ENCODE results near the gene IL36G.

The IL36G gene

GRCh38 chr2:112973156-112973555 is 4.7 kb upstream of the IL36G start:
- DNase-seq, result no peak

- DNase-seq, result no peak
Measured at GRCh38 chr2:112979731-112980130, 1.9 kb downstream of the IL36G start.

GRCh38 chr2:112980537-112980936 is 2.7 kb downstream of the IL36G start:
- no peak for DNase-seq

GRCh38 chr2:112985090-112985489 is 7.3 kb downstream of the IL36G start:
- DNase-seq, result no peak

- DNase-seq, result no peak
Measured at GRCh38 chr2:112989611-112990010, 11.8 kb downstream of the IL36G start.

DNA sequence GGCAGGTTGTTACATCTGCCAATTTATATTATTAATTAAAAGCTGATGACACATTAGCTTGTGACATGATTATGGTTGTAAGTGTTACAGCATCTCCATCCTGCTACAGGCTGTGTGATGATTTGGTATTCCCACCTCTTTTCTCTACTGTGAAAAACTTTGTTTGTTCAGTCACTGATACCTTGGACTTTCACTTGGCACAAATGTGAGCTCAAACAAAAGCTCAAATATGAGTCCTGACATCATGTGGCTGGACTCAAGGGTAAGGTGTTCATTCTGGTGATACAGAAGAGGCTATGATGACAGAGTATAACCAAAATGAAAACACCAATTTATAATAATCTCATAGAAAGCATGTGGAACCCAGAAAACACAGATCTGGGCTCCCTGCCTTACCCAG is 16.0 kb downstream of the IL36G start:
- DNase-seq, result no peak

DNA sequence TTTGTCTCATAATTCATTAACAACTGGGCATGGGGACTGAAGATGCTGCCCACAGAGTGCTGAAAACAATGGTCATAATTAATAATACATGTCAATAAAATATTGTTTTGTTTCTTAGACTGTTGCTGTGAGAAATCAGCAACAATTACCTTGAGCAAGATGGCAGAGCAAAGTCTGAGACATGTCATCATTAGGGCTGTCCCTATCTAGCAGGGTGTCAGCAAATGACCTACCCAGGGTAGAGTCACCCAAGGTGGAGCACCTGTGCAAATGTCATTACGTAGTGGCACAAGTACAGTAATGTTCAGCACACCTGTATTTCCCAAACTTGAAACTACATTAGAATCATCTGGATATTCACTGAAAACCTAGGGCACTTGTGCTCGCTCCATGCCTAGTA is 16.8 kb downstream of the IL36G start:
- DNase-seq, result no peak

GRCh38 chr2:112995346-112995920 is 17.6 kb downstream of the IL36G start:
- no peak for DNase-seq

GRCh38 chr2:112996635-112997034 is 18.8 kb downstream of the IL36G start:
- DNase-seq, result no peak

- no peak for DNase-seq
Measured at GRCh38 chr2:112997151-112997550, 19.3 kb downstream of the IL36G start.

- DNase-seq, result no peak
Measured at GRCh38 chr2:113000436-113000835, 22.6 kb downstream of the IL36G start.

DNA sequence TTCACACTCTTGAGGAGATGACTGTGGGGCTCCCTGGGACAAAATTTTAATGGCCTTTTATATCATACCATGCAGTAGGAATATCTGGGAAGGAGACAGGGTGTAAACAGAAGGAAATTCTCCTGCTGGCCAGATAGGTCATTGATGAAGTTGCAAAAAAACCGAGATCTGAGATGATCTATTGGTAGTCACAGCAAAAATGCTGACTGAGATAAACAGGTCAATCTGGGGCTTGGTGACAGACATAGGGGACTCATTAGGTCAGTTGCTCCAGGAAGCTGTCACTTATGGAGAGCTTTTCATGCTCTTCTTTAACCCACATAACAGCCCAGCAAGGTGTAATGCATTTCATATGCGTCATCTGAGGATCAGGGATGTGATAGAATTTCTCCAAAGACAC is 24.9 kb downstream of the IL36G start:
- DNase-seq, result no peak

DNA sequence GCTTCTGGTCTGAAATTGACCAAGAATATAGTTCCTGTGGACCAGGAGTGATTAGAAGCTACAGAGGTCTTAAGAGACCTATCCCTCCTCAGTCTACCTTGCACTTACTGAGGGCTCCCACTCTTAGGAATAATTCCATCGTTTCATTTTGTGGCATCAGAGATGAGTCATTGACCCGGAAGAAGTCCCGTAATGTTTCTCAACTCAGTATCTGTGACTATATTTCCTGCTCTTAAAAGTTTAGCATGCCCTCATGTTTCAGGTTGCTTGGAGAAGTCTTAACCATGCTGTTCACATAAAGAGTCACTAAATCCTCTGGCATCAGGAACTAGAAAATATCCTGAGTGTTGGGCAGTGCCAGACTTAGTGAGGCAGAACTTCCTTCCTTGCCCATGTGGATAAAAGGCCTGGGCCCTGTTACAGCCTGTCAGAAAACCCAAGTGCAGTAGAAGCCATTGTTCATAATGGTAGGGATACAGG is 27.3 kb downstream of the IL36G start, which contains the start of gene IL36A:
Gene IL36A, plus strand, starts transcription at position 430 of the 480 bp plus-strand sequence. CDS start 413 bp downstream, outside the sequence.
- no peak for DNase-seq

DNA sequence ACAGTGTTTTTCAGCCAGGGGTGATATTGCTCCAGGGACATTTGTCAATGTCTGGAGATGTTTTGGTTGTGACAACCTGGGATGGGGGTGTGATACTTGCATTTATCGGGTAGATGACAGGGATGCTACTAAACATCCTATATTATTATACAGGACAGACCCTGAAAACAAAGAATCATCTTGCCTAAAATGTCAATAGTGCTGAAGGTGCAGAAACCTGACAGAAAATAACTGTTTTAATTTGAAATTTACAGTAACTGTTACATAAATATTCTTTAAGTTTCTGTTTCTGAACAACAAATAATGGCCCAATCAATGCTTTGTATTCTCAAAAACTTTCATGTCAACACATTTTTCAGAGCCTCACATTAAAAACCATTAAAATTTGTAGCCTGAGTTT is 29.4 kb downstream of the IL36G start:
- no peak for DNase-seq

DNA sequence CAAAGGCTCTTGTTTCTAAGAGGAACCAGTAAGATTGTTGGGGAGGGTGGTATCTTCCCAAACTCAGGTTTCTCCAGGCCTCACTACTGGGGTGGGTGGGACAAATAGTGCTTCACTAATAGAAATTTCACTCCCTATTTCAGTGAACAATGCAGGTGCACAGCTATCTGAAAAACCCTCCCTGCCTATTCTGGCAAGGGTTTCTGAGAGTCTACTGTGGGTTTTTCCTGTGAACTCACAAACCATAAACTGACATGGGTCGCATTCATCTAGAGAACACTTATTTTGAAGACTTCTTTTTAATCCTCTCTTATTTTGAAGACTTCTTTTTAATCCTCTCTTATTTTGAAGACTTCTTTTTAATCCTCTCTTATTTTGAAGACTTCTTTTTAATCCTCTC is 31.8 kb downstream of the IL36G start:
- no peak for DNase-seq

DNA sequence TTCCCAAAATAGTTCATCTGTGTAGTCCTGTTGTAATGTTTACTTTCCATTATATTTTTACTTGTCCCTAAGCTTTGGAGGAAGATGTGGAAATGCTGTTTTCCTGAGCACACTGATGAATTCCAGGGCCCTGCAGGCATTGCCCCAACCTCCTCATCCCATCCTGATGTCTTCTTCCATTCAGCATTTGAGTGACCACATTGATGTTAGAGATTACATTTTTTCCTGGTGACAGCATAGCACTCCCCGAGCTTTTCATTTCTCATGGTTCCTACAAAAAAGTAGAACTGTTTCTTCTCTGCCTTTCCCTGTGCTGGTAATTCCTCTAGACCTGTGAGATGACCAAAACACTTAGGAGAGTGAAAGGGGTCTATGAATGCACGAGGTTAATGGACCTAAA is 32.3 kb downstream of the IL36G start:
- no peak for DNase-seq

- no peak for DNase-seq
Measured at GRCh38 chr2:113011108-113011507, 33.3 kb downstream of the IL36G start.

GRCh38 chr2:113012436-113013335 is 34.9 kb downstream of the IL36G start:
- DNase-seq, result no peak

DNA sequence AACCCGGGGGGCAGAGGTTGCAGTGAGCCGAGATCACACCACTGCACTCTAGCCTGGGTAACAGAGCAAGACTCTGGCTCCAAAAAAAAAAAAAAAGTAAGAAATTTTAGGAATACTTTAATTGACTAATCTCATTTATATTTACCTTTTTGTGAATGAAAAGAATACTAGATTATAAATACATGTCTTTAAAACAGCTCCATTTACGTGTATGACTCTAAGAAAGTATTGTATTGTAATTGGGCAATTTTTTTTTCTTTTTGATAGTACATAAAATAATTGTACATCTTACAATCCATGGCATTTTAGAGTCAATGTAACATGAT is 35.5 kb downstream of the IL36G start:
- no peak for DNase-seq

DNA sequence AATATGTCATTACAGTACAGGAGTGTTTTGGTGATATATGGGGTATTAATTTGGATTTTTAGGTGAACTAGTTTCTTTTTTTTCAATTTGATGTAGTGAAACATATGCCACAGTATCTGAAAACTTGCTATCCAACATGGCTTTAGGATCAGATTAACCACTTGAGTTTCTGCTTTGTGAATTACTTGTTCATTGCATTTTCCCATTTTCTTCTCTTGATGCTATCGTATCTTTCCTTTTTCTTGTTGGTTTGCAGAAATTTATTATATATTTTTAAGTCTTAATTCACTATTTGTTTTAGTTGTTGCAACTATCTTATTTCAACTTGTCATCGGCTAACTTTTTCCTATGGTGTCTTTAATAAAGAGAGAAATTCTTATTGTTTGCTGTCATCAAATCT is 36.3 kb downstream of the IL36G start:
- DNase-seq, result no peak

DNA sequence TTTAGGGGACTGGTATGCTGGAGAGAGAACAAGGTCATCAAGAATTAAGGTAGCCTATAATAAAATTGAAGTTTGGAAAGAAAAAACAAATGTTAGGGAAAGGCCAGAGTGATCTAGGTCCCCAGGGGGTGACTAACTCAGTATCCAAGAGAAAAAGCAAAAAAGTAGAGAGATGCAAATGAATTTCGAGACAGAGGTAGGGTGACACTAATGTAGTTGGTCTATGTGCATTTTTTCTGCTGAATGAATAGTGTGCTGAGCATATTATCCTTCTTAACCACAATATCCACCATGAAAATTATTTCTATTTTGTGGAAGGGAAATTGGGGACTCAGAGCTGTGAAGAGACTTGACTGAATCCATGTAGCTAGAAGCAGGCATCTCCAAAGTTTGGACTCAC is 37.2 kb downstream of the IL36G start:
- no peak for DNase-seq

DNA sequence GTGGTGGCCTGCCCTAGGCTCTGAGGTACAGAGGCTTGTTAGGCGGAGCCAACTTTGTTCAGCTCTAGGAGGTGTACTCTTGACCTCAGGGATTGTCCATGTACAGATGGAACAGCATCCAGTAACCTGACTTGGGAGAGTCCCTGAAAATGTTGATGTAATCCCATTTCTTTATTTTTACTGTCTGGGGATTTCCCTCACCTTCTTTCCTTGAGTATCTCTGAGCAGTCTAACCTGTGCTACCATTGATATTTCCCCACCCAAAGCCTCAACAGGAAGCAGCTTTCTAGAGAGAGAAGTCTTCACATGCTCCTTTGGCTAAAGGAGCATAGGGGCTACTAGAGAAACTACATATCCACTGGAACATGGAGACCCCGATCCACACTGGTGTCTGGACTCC is 37.8 kb downstream of the IL36G start:
- DNase-seq, result no peak

GRCh38 chr2:113018509-113018908 is 40.7 kb downstream of the IL36G start:
- DNase-seq, result no peak

DNA sequence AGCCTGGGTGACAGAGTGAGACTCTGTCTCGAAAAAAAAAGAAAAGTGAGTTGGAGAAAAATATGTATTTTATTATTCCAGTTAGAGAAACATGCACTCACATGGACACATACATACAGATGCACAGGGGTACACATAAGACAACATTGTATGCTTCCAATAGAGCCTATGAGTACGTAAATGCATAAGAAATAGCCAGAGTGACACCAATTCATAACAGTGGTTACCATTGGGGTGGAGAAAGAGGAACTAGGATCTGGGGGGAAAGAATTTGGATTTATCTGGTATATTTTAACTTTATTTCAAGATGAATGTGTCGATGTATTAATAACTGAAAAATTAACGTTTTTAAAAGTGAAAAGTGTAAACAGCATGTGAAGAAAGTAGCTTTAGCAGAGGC is 43.5 kb downstream of the IL36G start:
- no peak for DNase-seq

DNA sequence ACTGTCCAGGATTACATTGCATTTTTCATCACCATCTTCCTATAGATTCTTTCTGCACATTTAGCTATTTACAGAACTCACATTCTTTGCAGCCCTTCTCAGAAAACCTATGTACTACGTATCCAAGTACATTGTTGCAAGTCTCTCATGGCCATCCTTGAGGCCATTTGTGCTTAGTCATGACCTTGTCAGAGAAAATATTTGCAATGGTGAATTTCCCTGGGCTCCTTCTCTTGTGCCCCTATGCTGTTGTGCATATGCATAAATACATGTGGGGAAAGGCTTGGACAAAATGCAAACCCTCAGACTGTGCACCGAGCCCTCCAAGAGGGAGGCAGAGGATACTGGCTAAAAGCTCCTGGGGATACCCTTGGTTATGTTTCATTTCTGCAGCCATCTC is 47.0 kb downstream of the IL36G start:
- no peak for DNase-seq

Measured in DMS 273 treated with DMSO at 0.1 percent for 48 hours (cell line).